GM18502 (cell line): ENCODE data around the gene LRRC1.

ENCODE experiments used
- ATAC-seq: cut with Tn5 transposase; IDR thresholded peaks from one replicate; pipeline ENCODE4 v1.9.1; 2021; ENCODE audit warnings: mild to moderate bottlenecking; ENCODE audit not compliant: unreplicated experiment, poor library complexity

Gene LRRC1

GRCh38 chr6:53918854-53919510 is 124.2 kb downstream of the LRRC1 start:
- no peak for ATAC-seq

- ATAC-seq, result no peak
These were observed 125.1 kb downstream of the LRRC1 start for GRCh38 chr6:53919881-53920360.

GRCh38 chr6:53920881-53921280 is 126.1 kb downstream of the LRRC1 start:
- ATAC-seq, result no peak

- no peak for ATAC-seq
These were observed 126.8 kb downstream of the LRRC1 start for GRCh38 chr6:53921639-53922038.

- ATAC-seq, result no peak
These were observed 127.8 kb downstream of the LRRC1 start for GRCh38 chr6:53922539-53922981.

- peak; percentile 58 for ATAC-seq
These were observed 129.5 kb downstream of the LRRC1 start for GRCh38 chr6:53924277-53924676.

- no peak for ATAC-seq
These were observed 130.1 kb downstream of the LRRC1 start for GRCh38 chr6:53924821-53925422.

- ATAC-seq, result no peak
These were observed 131.1 kb downstream of the LRRC1 start for GRCh38 chr6:53925891-53926290.

- ATAC-seq, result no peak
These were observed 131.7 kb downstream of the LRRC1 start for GRCh38 chr6:53926505-53926904.

- ATAC-seq, result no peak
These were observed 133.8 kb downstream of the LRRC1 start for GRCh38 chr6:53928641-53929040.

- no peak for ATAC-seq
These were observed 134.4 kb downstream of the LRRC1 start for GRCh38 chr6:53929041-53929820.

GRCh38 chr6:53929821-53930120 is 135.0 kb downstream of the LRRC1 start:
- ATAC-seq, result no peak

- no peak for ATAC-seq
These were observed 135.5 kb downstream of the LRRC1 start for GRCh38 chr6:53930330-53930729.

GRCh38 chr6:53931086-53931485 is 136.3 kb downstream of the LRRC1 start:
- no peak for ATAC-seq

- no peak for ATAC-seq
These were observed 137.7 kb downstream of the LRRC1 start for GRCh38 chr6:53932516-53932915.

- no peak for ATAC-seq
These were observed 139.2 kb downstream of the LRRC1 start for GRCh38 chr6:53934023-53934422.

- peak; percentile 44 for ATAC-seq
These were observed 142.7 kb downstream of the LRRC1 start for GRCh38 chr6:53937461-53937860.

- ATAC-seq, result peak; percentile 46
These were observed 144.0 kb downstream of the LRRC1 start for GRCh38 chr6:53938810-53939209.

- no peak for ATAC-seq
These were observed 145.0 kb downstream of the LRRC1 start for GRCh38 chr6:53939830-53940229.

- no peak for ATAC-seq
These were observed 148.6 kb downstream of the LRRC1 start for GRCh38 chr6:53943395-53943794.

- no peak for ATAC-seq
These were observed 149.3 kb downstream of the LRRC1 start for GRCh38 chr6:53944091-53944490.
